Liver (tissue), 9 donors: ENCODE measurements around the gene PCNX4. TPM values are rescaled to one million over a fixed set of nuclear protein-coding genes. Genes with fewer than 3 reads are reported as not detected.
"Not testable (repeated sequence)": the region's sequence is repeated elsewhere in the genome, so short reads cannot be mapped to it uniquely, and the experiment has no call there.

Experiments
- DNase-seq: peaks from one replicate; pipeline ENCODE4 v3.0.0-alpha.2; 2017; ENCODE audit warnings: low spot score
- H3K27ac ChIP-seq, 2 donors: one replicate each; pipeline ENCODE4 v1.7.0; 2013; ENCODE audit warnings: inconsistent platforms in 2 of 2, low read length in 2 of 2, control low read depth in 1 of 2, low read depth in 1 of 2, mild to moderate bottlenecking in 1 of 2
- H3K27me3 ChIP-seq, 4 donors: one replicate each; pipeline versions ENCODE4 v1.6.1 to v1.7.0; 2013; ENCODE audit warnings: low read length in 3 of 4, inconsistent platforms in 1 of 4, mild to moderate bottlenecking in 1 of 4, moderate library complexity in 1 of 4; ENCODE audit not compliant: control insufficient read depth in 4 of 4, insufficient read depth in 4 of 4
- H3K36me3 ChIP-seq, 4 donors: one replicate each; pipeline versions ENCODE4 v1.6.1 to v1.7.0; 2013; ENCODE audit warnings: low read length in 3 of 4, mild to moderate bottlenecking in 3 of 4, low read depth in 1 of 4, moderate library complexity in 1 of 4; ENCODE audit not compliant: control insufficient read depth in 4 of 4, insufficient read depth in 3 of 4
- H3K4me1 ChIP-seq, 4 donors: one replicate each; pipeline versions ENCODE4 v1.6.1 to v1.7.0; 2013; ENCODE audit warnings: low read length in 3 of 4, mild to moderate bottlenecking in 3 of 4, moderate library complexity in 1 of 4; ENCODE audit not compliant: control insufficient read depth in 4 of 4, insufficient read depth in 4 of 4
- H3K4me3 ChIP-seq, 3 donors: one replicate each; pipeline versions ENCODE4 v1.6.1 to v1.7.0; 2013; ENCODE audit warnings: low read length in 3 of 3, control low read depth in 1 of 3, low read depth in 1 of 3, mild to moderate bottlenecking in 1 of 3
- H3K9ac ChIP-seq, 2 donors: one replicate each; pipeline ENCODE4 v1.7.0; 2013; ENCODE audit warnings: low read length in 2 of 2, mild to moderate bottlenecking in 2 of 2, moderate library complexity in 2 of 2, control low read depth in 1 of 2, low read depth in 1 of 2
- H3K9me3 ChIP-seq, 4 donors: one replicate each; pipeline versions ENCODE4 v1.6.1 to v1.7.0; 2013; ENCODE audit warnings: low read length in 3 of 4; ENCODE audit not compliant: control insufficient read depth in 4 of 4
- EGR1 ChIP-seq, 2 donors: IDR thresholded peaks; 2 replicates each; pipeline ENCODE4 v1.6.1; 2016 to 2018; ENCODE audit warnings: antibody characterized with exemption in 2 of 2, low read depth in 2 of 2
- GABPA ChIP-seq, 2 donors: IDR thresholded peaks in 1 of 2; conservative IDR thresholded peaks in 1 of 2; 2 replicates each; pipeline ENCODE4 v1.6.1; 2016; ENCODE audit warnings: antibody characterized with exemption in 2 of 2, mild to moderate bottlenecking in 1 of 2, moderate library complexity in 1 of 2
- HNF4G ChIP-seq: IDR thresholded peaks from 2 replicates; pipeline ENCODE4 v1.6.1; 2016; ENCODE audit warnings: antibody characterized with exemption
- JUND ChIP-seq, 2 donors: IDR thresholded peaks; 2 replicates each; pipeline ENCODE4 v1.6.1; 2016; ENCODE audit warnings: antibody characterized with exemption in 2 of 2
- NR2F2 ChIP-seq: IDR thresholded peaks from 2 replicates; pipeline ENCODE4 v1.6.1; 2016; ENCODE audit warnings: antibody characterized with exemption
- RAD21 ChIP-seq, 2 donors: IDR thresholded peaks; 2 replicates each; pipeline ENCODE4 v1.6.1; 2016; ENCODE audit warnings: antibody characterized with exemption in 2 of 2, mild to moderate bottlenecking in 2 of 2
- RXRA ChIP-seq, 2 donors: IDR thresholded peaks; 2 replicates each; pipeline ENCODE4 v1.6.1; 2017 to 2018; ENCODE audit warnings: antibody characterized with exemption in 2 of 2, mild to moderate bottlenecking in 1 of 2
- SP1 ChIP-seq: IDR thresholded peaks from 2 replicates; pipeline ENCODE4 v1.6.1; 2018; ENCODE audit warnings: antibody characterized with exemption, mild to moderate bottlenecking
- WGBS: extraction: QIAGEN DNeasy Blood & Tissue Kit; methylation state at CpG from one replicate; pipeline ENCODE4 v1.1.7; 2013; 5-methylcytosine and 5-hydroxymethylcytosine counted together
- polyA plus RNA-seq, 2 donors: library from polyadenylated mRNA; stranded (reverse) in 1 of 2; unstranded in 1 of 2; fragments of 200-250 nt in 1 of 2; fragments of >200 nt in 1 of 2; fragmentation: Nextera tagmentation in 1 of 2; extraction: Ambion mirVana in 1 of 2; gene quantifications; one replicate each; pipeline versions ENCODE4 v1.2.1 to v1.2.3, GENCODE V29; 2013 to 2015
- total RNA-seq, 2 donors: library from RNA; depleted of rRNA; stranded (reverse); fragments of >200 nt; gene quantifications; one replicate each; pipeline ENCODE4 v1.2.3, GENCODE V29; 2014
- TF ChIP-seq, protein P1 (sequence below): IDR thresholded peaks from 2 replicates; pipeline ENCODE4 v1.6.1; 2016; ENCODE audit warnings: antibody characterized with exemption
- TF ChIP-seq, protein P2 (sequence below): IDR thresholded peaks from 2 replicates; pipeline ENCODE4 v1.6.1; 2016; ENCODE audit warnings: antibody characterized with exemption, mild to moderate bottlenecking
- TF ChIP-seq, protein P3 (sequence below): IDR thresholded peaks from 2 replicates; pipeline ENCODE4 v1.6.1; 2016; ENCODE audit warnings: antibody characterized with exemption
- TF ChIP-seq, protein P4 (sequence below): fragments of 150-350 bp; IDR thresholded peaks from 2 replicates; pipeline ENCODE4 v1.5.1; 2017; ENCODE audit warnings: improper control_type of control experiment, low read depth, low read length; ENCODE audit not compliant: missing input control
- donor health status: healthy.
- donor health status: healthy.
- donor health status: healthy.
- donor health status: healthy.
- donor health status: healthy.

PCNX4 gene
- total and polyA plus RNA-seq, 4 donors = 5.4 to 30.6 (median 14.1) TPM

DNA sequence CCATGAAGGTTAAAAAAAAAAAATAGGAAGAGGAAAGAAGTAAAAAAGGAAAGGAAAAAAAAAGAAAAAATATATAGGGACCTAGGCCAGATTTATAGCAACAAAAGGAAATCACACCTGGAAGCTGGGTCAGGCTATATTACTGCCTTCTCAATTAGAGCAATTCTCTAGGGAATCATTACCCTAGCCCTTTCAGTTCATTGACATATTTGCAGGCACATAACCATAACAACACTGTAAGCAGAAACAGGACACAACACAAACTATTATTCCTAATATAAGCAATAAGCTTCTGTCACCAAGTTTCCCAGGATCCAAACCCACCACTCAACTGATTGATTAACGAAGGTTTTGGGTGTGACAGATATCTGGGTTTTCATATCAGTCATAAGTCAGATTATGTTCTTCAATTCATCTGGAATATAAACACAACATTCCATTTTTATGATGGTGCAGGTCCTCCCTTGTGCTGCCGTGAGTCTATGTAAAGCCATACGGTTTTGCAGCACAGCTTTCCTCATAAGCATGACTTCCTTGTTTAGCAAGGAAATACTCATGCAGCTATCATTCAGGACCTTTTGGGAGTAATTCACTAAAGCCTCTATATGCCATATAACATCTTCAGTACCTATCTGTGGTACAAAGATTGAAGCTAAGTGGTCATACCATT, 4.2 kb downstream of the PCNX4 start:
- no peak overlapping the region for H3K9ac ChIP-seq
- WGBS = 55% methylated on average over 3 of the region's 3 CpGs
- H3K27ac ChIP-seq = no peak overlapping the region

DNA sequence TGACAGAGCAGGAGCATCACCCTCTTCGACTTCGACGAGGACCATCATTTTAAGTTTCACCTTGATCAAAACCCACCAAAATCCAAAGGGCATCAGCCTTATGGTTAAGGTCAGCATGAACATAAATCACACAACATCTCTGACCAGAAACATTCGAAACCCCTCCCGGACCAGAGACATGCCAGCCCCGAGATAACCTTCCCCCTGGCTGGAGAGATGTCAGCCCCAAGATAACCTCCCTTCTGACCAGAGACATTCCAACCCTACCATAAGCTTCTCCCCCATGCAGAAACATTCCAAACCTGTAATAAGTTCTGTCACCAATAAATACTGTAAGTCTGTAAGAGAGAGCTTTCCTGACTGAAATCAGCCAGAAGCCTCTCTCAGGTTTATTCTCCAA, 6.3 kb downstream of the PCNX4 start:
- Histone ChIP-seq H3K9ac (no peak overlapping the region), H3K4me3 (no peak overlapping the region), H3K36me3 (peaks cover 0 to 2% (median 0%) of the 10 kb centered on the region in 4 donors), H3K27me3 (no peaks in the 10 kb centered on the region), H3K9me3 (no peaks in the 10 kb centered on the region), H3K27ac (no peak overlapping the region), H3K4me1 (peaks cover 2 to 10% (median 7%) of the 10 kb centered on the region in 4 donors)
- WGBS = 92% methylated on average over 6 of the region's 6 CpGs
- TF ChIP-seq, protein P1, sequence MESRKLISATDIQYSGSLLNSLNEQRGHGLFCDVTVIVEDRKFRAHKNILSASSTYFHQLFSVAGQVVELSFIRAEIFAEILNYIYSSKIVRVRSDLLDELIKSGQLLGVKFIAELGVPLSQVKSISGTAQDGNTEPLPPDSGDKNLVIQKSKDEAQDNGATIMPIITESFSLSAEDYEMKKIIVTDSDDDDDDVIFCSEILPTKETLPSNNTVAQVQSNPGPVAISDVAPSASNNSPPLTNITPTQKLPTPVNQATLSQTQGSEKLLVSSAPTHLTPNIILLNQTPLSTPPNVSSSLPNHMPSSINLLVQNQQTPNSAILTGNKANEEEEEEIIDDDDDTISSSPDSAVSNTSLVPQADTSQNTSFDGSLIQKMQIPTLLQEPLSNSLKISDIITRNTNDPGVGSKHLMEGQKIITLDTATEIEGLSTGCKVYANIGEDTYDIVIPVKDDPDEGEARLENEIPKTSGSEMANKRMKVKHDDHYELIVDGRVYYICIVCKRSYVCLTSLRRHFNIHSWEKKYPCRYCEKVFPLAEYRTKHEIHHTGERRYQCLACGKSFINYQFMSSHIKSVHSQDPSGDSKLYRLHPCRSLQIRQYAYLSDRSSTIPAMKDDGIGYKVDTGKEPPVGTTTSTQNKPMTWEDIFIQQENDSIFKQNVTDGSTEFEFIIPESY = no peak
- TF ChIP-seq, protein P2, sequence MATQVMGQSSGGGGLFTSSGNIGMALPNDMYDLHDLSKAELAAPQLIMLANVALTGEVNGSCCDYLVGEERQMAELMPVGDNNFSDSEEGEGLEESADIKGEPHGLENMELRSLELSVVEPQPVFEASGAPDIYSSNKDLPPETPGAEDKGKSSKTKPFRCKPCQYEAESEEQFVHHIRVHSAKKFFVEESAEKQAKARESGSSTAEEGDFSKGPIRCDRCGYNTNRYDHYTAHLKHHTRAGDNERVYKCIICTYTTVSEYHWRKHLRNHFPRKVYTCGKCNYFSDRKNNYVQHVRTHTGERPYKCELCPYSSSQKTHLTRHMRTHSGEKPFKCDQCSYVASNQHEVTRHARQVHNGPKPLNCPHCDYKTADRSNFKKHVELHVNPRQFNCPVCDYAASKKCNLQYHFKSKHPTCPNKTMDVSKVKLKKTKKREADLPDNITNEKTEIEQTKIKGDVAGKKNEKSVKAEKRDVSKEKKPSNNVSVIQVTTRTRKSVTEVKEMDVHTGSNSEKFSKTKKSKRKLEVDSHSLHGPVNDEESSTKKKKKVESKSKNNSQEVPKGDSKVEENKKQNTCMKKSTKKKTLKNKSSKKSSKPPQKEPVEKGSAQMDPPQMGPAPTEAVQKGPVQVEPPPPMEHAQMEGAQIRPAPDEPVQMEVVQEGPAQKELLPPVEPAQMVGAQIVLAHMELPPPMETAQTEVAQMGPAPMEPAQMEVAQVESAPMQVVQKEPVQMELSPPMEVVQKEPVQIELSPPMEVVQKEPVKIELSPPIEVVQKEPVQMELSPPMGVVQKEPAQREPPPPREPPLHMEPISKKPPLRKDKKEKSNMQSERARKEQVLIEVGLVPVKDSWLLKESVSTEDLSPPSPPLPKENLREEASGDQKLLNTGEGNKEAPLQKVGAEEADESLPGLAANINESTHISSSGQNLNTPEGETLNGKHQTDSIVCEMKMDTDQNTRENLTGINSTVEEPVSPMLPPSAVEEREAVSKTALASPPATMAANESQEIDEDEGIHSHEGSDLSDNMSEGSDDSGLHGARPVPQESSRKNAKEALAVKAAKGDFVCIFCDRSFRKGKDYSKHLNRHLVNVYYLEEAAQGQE = no peak
- no peak for TF ChIP-seq HNF4G
- TF ChIP-seq, protein P3, sequence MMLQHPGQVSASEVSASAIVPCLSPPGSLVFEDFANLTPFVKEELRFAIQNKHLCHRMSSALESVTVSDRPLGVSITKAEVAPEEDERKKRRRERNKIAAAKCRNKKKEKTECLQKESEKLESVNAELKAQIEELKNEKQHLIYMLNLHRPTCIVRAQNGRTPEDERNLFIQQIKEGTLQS = no peak
- TF ChIP-seq JUND (IDR thresholded peaks at IDR 0.05) = no peak
- no peak for TF ChIP-seq RXRA (IDR thresholded peaks at IDR 0.05)
- no peak for DNase-seq

More for the DNA sequence above, 4.2 kb downstream of the PCNX4 start:
- Histone ChIP-seq H3K36me3 (peaks cover 0 to 2% (median 0%) of the 10 kb centered on the region in 4 donors), H3K4me3 (no peak overlapping the region), H3K27me3 (no peaks in the 10 kb centered on the region), H3K9me3 (no peaks in the 10 kb centered on the region), H3K4me1 (peaks cover 3 to 14% (median 10%) of the 10 kb centered on the region in 4 donors)
- no peak for DNase-seq
- TF ChIP-seq, protein P2 = no peak
- TF ChIP-seq RAD21 (IDR thresholded peaks at IDR 0.05) (no peak), EGR1 (IDR thresholded peaks at IDR 0.05; ENCODE audit: low read depth in 2 of 2) (no peak), HNF4G (no peak), NR2F2 (no peak), SP1 (no peak), RXRA (IDR thresholded peaks at IDR 0.05) (no peak), GABPA (IDR thresholded peaks at IDR 0.05 in 1 of 2, conservative IDR thresholded peaks at IDR 0.05 in 1 of 2) (no peak)
- TF ChIP-seq, protein P1 = no peak
- TF ChIP-seq, protein P4, sequence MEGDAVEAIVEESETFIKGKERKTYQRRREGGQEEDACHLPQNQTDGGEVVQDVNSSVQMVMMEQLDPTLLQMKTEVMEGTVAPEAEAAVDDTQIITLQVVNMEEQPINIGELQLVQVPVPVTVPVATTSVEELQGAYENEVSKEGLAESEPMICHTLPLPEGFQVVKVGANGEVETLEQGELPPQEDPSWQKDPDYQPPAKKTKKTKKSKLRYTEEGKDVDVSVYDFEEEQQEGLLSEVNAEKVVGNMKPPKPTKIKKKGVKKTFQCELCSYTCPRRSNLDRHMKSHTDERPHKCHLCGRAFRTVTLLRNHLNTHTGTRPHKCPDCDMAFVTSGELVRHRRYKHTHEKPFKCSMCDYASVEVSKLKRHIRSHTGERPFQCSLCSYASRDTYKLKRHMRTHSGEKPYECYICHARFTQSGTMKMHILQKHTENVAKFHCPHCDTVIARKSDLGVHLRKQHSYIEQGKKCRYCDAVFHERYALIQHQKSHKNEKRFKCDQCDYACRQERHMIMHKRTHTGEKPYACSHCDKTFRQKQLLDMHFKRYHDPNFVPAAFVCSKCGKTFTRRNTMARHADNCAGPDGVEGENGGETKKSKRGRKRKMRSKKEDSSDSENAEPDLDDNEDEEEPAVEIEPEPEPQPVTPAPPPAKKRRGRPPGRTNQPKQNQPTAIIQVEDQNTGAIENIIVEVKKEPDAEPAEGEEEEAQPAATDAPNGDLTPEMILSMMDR = no peak

DNA sequence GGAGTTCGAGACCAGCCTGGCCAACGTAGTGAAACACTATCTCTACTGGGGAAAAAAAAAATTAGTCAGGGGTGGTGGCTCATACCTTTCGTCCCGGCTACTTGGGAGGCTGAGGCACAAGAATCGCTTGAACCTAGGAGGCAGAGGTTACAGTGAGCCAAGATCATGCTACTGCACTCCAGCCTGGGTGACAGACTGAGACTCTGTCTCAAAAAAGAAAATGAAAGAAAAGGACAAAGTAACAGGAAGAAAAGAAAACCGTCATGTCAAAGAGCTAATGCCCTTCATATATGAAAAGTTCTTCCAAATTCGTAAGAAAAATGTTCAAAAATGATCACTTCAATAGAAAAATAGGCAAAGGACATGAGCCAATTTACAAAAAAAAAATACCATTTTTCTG, 8.1 kb downstream of the PCNX4 start:
- H3K9ac ChIP-seq, H3K4me1 ChIP-seq: not testable (repeated sequence)

More for the DNA sequence above, 8.1 kb downstream of the PCNX4 start:
- DNase-seq, H3K36me3 ChIP-seq, H3K27ac ChIP-seq, H3K9me3 ChIP-seq, H3K4me3 ChIP-seq, H3K27me3 ChIP-seq: not testable (repeated sequence)
- WGBS = 96% methylated on average over 7 of the region's 7 CpGs
